ENCODE results near the gene CFAP74.

CFAP74 gene

DNA sequence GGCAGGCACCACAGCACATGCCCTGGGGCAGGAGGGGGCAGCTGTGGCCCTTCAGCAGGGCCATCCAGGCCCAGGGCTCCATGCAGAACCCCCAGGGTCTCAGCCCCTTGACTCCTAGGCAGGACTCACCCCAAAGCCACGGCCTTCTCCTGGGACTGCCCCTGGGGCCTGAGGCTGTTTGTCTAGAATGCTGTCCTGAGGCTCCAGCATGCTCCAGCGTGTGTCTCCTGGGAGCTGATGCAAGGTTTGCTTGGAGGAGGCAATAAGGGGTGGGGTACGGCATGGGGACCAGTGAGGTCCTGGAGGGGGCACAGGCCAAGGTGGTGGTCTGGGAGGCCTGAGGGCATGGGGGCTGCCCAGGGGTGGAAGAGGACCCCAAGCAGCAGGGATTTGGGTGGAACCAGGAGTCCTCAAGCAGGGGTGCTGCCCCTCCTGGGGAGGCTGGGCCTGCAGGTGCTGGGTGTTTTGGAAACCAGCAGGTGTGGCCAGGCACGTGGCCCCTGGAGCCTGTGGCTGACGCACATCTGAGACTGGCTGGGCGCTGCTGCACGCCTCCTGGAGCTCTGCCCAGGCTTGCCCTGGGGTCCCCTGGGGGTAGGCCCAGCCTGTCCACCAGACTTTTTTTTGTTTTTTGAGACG is 96.4 kb downstream of the CFAP74 start:
- Histone ChIP-seq H3K36me3 (ENCODE audit: insufficient read depth, low read depth, low read length) (no peaks in the 10 kb centered on the region), H3K9me3 (ENCODE audit: insufficient read depth, low read depth, low read length) (no peaks in the 10 kb centered on the region), H3K27me3 (ENCODE audit: insufficient read depth, low read length) (peaks cover 3% of the 10 kb centered on the region; the same call in 1 of the 2 replicates), H3K9ac (ENCODE audit: low read depth, low read length) (no peak overlapping the region), H3K4me1 (ENCODE audit: insufficient read depth, low read length) (peaks cover 3% of the 10 kb centered on the region; the same call in 1 of the 2 replicates), H3K4me3 (ENCODE audit: low read length) (no peak overlapping the region), H3K27ac (ENCODE audit: low read length) (no peak overlapping the region)

DNA sequence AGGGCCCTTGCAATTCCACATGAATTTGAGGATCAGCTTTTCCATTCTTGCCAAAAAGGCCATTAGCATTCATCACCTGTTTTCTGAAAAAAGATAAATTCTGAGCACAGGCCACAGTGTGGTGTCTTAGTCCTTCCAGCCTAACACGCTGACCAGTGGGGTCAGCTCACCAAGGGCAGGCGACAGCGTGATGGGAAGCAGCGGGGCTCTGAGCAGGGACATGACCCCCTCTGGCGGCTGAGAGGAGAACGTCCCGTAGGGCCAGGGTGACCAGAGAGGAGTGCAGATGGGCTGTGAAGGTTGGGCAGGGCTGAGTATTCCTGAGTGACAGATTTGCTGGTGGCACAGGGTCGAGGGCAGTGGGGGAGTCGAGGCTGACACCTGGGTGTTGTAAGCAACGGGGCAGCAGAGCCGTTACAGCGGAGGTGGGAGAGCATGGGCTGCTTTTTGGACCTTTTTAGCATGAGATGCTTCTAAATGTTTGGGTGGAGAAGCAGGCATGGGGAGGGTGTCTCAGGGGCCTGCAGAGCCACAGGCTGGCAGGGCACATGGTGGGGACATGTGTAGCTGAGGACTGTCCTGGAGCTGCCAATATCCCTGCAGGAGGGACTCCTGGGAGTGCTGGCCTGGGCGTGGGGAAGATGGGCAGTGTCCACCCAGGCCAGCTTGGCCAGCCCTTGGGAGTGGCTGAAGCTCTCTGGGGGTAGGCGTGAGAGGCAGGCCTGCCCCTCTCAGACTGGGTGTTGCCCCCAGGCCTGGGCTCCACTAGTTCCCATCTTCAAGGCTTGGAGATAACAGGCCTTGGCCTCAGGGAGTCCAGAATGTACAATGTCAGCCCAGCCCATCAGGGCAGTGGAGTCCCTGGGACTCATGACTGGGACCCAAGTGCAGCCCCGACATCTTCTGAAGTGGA is 97.1 kb downstream of the CFAP74 start:
- Histone ChIP-seq H3K27ac (ENCODE audit: low read length) (no peak overlapping the region), H3K27me3 (ENCODE audit: insufficient read depth, low read length) (peaks cover 3% of the 10 kb centered on the region; the same call in 1 of the 2 replicates), H3K36me3 (ENCODE audit: insufficient read depth, low read depth, low read length) (no peaks in the 10 kb centered on the region), H3K4me1 (ENCODE audit: insufficient read depth, low read length) (peaks cover 3% of the 10 kb centered on the region; the same call in 1 of the 2 replicates), H3K4me3 (ENCODE audit: low read length) (no peak overlapping the region), H3K9me3 (ENCODE audit: insufficient read depth, low read depth, low read length) (no peaks in the 10 kb centered on the region), H3K9ac (ENCODE audit: low read depth, low read length) (no peak overlapping the region)

DNA sequence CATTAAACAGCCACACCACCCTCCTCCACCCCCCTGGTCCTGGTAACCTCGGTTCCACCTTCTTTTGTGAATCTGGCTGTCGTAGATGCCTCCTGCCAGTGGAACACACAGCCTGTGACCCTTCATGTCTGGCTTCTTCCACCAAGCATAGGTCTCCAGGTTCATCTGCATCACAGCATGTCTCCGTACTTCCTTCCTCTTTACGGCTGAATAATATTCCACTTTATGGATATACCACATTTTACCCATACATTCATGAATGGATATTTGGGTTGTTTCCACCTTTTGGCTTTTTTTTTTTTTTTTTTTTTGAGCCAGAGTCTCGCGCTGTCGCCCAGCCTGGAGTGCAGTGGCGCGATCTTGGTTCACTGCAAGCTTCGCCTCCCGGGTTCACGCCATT is 100.4 kb downstream of the CFAP74 start:
- H3K9ac ChIP-seq (ENCODE audit: low read depth, low read length), result no peak overlapping the region
- H3K27ac ChIP-seq (ENCODE audit: low read length), result no peak overlapping the region
- no peaks in the 10 kb centered on the region for H3K9me3 ChIP-seq (ENCODE audit: insufficient read depth, low read depth, low read length)
- H3K36me3 ChIP-seq (ENCODE audit: insufficient read depth, low read depth, low read length), result no peaks in the 10 kb centered on the region
- no peak overlapping the region for H3K4me3 ChIP-seq (ENCODE audit: low read length)
- peaks cover 3% of the 10 kb centered on the region; the same call in 1 of the 2 replicates for H3K27me3 ChIP-seq (ENCODE audit: insufficient read depth, low read length)
- no peaks in the 10 kb centered on the region for H3K4me1 ChIP-seq (ENCODE audit: insufficient read depth, low read length)

DNA sequence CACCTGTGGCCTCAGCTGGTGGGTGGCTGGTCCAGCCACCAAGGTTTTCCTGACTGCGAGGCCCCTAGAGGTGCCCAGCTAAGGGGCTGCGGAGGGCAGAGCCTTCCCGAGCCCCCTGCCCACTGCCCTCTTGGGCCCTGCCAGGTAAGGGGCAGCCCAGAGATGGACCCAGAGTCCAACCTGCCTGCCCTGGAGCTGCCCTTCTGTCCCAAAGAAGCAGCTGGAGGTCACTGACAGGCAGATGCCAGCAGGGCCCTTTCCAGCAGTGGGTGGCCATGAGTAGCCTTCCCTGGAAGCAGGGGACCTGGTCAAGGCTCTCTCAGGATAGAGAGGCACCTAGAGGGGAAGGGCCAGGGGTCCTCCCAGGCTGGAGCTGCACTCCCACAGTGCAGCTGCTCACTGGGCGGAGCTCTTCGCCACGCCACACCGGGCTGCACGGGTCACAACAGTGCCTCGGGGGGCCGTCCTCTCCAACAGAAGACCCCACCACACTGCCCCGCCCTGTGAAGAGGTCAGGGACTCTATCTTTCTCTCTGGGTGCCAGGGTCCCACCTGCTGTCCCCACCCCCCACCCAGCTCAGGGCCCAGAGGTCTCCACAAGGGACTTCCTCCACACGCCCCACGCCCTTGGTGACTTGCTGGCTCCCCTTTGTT is 101.8 kb downstream of the CFAP74 start:
- Histone ChIP-seq H3K9me3 (ENCODE audit: insufficient read depth, low read depth, low read length) (no peaks in the 10 kb centered on the region), H3K9ac (ENCODE audit: low read depth, low read length) (no peak overlapping the region), H3K27me3 (ENCODE audit: insufficient read depth, low read length) (no peaks in the 10 kb centered on the region), H3K27ac (ENCODE audit: low read length) (no peak overlapping the region), H3K36me3 (ENCODE audit: insufficient read depth, low read depth, low read length) (no peaks in the 10 kb centered on the region), H3K4me3 (ENCODE audit: low read length) (no peak overlapping the region), H3K4me1 (ENCODE audit: insufficient read depth, low read length) (no peaks in the 10 kb centered on the region)

DNA sequence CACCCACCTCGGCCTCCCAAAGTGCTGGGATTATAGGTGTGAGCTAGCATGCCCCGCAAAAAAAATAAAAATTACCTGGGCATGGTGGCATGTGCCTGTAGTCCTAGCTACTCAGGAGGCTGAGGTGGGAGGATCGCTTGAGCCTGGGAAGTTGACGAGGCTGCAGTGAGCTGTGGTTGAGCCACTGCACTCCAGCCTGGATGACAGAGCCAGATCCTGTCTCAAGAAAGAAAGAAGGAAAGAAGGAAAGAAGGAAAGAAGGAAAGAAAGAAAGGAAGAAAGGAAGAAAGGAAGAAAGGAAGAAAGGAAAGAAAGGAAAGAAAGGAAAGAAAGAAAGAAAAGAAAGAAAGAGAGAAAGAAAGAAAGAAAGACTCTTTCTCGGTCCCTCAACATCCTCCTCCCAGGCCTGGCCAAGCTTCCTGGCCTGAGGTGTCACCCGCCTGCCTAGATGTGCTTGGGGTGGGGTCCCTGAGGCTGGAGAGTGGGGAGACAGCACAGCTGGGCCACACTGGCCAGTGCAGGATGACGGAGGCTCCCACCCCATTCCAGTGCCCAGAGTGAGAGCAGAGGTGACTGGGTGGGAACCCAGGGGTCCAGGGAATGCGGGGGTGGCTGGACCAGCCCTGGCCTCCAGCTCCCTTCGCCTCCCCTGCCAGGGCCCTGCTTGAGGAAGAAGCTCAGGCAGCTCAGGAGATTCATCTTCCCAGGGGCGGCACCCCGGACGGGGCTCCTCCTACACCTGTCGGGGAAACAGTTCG is 102.5 kb downstream of the CFAP74 start:
- no peaks in the 10 kb centered on the region for H3K36me3 ChIP-seq (ENCODE audit: insufficient read depth, low read depth, low read length)
- H3K4me1 ChIP-seq (ENCODE audit: insufficient read depth, low read length), result no peaks in the 10 kb centered on the region
- H3K9me3 ChIP-seq (ENCODE audit: insufficient read depth, low read depth, low read length), result no peaks in the 10 kb centered on the region
- H3K27ac ChIP-seq (ENCODE audit: low read length), result no peak overlapping the region
- no peak overlapping the region for H3K9ac ChIP-seq (ENCODE audit: low read depth, low read length)
- H3K4me3 ChIP-seq (ENCODE audit: low read length), result no peak overlapping the region
- H3K27me3 ChIP-seq (ENCODE audit: insufficient read depth, low read length), result no peaks in the 10 kb centered on the region

DNA sequence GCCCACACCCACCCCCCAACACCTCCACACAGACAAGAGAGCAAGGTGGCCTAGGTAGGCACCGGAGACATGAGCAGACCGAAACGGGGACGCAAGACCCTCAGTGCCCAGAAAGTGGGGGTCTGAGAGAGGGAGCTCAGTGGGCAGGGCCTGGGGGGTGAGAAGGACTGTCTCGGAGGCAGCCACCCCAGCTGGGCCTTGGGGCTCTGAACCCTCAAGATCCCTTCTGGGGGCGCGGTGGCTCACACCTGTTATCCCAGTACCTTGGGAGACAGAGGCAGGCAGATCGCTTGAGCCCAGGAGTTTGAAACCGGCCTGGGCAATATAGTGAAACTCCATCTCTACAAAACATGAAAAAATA is 103.6 kb downstream of the CFAP74 start:
- no peak overlapping the region for H3K4me3 ChIP-seq (ENCODE audit: low read length)
- no peaks in the 10 kb centered on the region for H3K36me3 ChIP-seq (ENCODE audit: insufficient read depth, low read depth, low read length)
- H3K27me3 ChIP-seq (ENCODE audit: insufficient read depth, low read length), result no peaks in the 10 kb centered on the region
- H3K9me3 ChIP-seq (ENCODE audit: insufficient read depth, low read depth, low read length), result no peaks in the 10 kb centered on the region
- H3K9ac ChIP-seq (ENCODE audit: low read depth, low read length), result no peak overlapping the region
- peaks cover 3% of the 10 kb centered on the region; the same call in 1 of the 2 replicates for H3K4me1 ChIP-seq (ENCODE audit: insufficient read depth, low read length)
- no peak overlapping the region for H3K27ac ChIP-seq (ENCODE audit: low read length)

DNA sequence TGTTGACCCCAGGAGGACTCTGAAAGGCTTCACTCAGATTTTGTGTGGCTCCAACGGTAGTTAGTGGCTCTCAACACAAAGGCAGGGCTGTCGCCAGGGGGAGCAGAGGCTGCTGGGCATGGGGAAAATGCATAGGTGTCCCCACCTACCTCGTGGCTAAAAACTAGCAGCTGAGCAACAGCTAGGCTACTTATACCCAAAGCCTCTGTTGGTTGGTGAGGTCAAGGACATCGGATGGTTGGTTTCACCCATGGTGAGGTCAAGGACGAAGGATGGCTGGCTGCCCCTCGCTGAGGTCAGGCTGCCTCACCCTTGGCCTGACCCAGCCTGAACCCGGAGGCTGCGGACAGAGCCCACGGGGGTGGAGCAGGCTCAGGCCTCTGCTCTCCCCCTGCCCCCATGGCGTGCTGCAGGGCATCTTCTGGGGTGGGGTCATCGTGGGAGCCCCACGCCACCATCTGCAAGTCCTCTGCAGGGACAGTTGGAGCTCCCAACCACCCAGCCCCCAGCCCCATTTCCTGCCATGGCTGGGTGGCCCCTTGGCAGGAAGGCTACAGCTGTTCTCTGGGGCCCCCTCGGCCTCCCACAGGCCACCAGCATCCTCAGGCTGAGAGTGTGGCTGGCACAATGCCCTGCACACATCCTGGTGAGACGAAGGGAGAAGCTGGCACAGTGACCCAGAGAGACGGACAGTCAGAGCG is 104.2 kb downstream of the CFAP74 start:
- no peak overlapping the region for H3K27ac ChIP-seq (ENCODE audit: low read length)

DNA sequence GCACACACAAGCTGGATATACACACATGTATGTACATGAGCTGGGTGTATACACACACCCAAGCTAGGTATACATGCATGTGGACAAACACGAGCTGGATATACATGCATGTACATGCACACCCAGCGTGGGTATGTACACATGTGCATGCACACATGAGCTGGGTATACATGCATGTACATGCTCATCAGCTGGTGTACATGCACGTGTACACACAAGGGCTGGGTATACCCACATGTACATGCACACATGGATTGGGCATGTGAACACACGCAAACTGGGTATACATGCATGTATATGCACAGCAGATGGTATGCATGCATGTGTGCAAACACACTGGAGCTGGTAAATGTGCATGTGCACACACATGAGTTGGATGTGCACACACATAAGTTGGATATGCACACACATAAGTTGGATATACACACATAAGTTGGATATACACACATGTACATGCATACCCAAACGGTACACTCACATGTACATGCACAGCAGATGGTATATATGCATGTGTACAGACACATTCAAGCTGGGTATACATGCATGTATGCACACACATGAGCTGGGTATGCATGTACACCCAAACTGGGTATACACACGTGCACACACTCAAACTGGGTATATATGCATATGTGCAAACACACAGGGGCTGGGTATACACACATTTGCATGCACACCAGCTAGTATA is 105.2 kb downstream of the CFAP74 start:
- H3K4me1 ChIP-seq (ENCODE audit: insufficient read depth, low read length), result peaks cover 7% of the 10 kb centered on the region; the same call in 1 of the 2 replicates
- H3K9ac ChIP-seq (ENCODE audit: low read depth, low read length), result no peak overlapping the region
- no peaks in the 10 kb centered on the region for H3K9me3 ChIP-seq (ENCODE audit: insufficient read depth, low read depth, low read length)
- H3K36me3 ChIP-seq (ENCODE audit: insufficient read depth, low read depth, low read length), result no peaks in the 10 kb centered on the region
- no peaks in the 10 kb centered on the region for H3K27me3 ChIP-seq (ENCODE audit: insufficient read depth, low read length)
- no peak overlapping the region for H3K4me3 ChIP-seq (ENCODE audit: low read length)
- no peak overlapping the region for H3K27ac ChIP-seq (ENCODE audit: low read length)

More for the DNA sequence above, 104.2 kb downstream of the CFAP74 start:
- no peak overlapping the region for H3K4me3 ChIP-seq (ENCODE audit: low read length)
- no peaks in the 10 kb centered on the region for H3K27me3 ChIP-seq (ENCODE audit: insufficient read depth, low read length)
- H3K9ac ChIP-seq (ENCODE audit: low read depth, low read length), result no peak overlapping the region
- no peaks in the 10 kb centered on the region for H3K9me3 ChIP-seq (ENCODE audit: insufficient read depth, low read depth, low read length)
- no peaks in the 10 kb centered on the region for H3K36me3 ChIP-seq (ENCODE audit: insufficient read depth, low read depth, low read length)
- H3K4me1 ChIP-seq (ENCODE audit: insufficient read depth, low read length), result peaks cover 7% of the 10 kb centered on the region; the same call in 1 of the 2 replicates

DNA sequence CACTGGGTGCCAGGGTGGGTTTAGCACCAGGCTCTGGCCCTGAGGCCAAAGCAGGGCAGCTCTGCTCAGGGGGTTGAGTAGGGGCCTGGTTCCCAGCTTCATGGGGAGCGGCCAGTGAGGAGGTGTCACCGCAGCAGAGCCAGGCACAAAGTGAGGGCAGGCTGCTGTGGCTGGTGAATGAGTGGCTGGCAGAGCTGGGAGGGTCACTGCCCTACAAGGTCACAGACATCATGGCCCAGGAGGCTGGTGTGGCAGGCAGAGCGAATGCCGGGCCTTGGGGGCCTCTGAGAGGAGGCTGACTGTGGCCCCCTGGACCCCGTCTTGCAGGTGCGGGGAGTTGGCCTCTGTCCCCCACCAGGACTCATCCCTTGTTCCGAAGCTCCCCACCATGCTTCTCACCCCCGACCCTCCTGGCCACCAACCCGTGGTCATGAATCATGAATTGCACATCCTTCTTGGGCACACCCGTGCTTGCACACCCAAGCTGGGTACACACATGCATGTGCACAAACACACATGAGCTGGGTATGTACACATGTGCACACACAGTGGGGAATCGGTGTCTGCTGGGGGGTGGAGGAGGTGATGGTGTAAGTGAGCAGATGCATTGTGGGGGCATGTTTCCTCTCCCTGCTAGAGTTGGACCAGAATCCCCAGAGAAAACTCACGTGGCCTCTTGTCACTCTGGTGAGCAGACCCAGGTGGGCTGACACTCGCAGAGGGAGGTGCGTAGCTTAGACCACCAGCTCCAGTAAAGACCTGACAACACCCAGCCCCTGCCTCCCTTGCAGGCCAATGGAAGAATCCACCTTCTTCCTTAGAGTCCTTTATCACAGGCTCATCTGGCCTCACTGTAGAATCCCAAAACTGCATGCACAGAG is 107.9 kb downstream of the CFAP74 start:
- H3K9ac ChIP-seq (ENCODE audit: low read depth, low read length), result no peak overlapping the region
- no peak overlapping the region for H3K4me3 ChIP-seq (ENCODE audit: low read length)
- H3K27me3 ChIP-seq (ENCODE audit: insufficient read depth, low read length), result peaks cover 5% of the 10 kb centered on the region; the same call in 1 of the 2 replicates
- peaks cover 12% of the 10 kb centered on the region; the same call in 1 of the 2 replicates for H3K4me1 ChIP-seq (ENCODE audit: insufficient read depth, low read length)
- no peaks in the 10 kb centered on the region for H3K9me3 ChIP-seq (ENCODE audit: insufficient read depth, low read depth, low read length)
- no peak overlapping the region for H3K27ac ChIP-seq (ENCODE audit: low read length)
- no peaks in the 10 kb centered on the region for H3K36me3 ChIP-seq (ENCODE audit: insufficient read depth, low read depth, low read length)

DNA sequence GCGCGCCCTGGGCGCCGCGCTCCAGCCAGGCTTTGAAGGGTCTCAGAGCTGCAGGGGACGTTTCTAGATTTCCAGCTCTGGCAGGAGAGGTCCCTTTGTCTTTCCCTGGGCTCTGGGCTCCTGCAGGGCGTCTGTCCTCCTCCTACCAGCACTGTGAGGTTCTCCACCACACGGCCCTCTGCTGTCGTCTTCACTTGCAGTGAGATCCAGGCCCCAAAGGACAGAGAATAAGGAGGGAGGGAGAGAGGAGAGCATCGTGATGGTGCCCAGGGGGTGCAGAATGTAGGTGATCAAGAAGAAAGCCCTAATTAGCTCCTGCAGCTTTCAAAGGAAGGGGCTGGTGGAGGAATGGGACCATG is 108.5 kb downstream of the CFAP74 start:
- H3K4me1 ChIP-seq (ENCODE audit: insufficient read depth, low read length), result peaks cover 12% of the 10 kb centered on the region; the same call in 1 of the 2 replicates
- no peaks in the 10 kb centered on the region for H3K9me3 ChIP-seq (ENCODE audit: insufficient read depth, low read depth, low read length)
- H3K36me3 ChIP-seq (ENCODE audit: insufficient read depth, low read depth, low read length), result no peaks in the 10 kb centered on the region
- no peak overlapping the region for H3K27ac ChIP-seq (ENCODE audit: low read length)
- H3K4me3 ChIP-seq (ENCODE audit: low read length), result no peak overlapping the region
- H3K27me3 ChIP-seq (ENCODE audit: insufficient read depth, low read length), result peaks cover 5% of the 10 kb centered on the region; the same call in 1 of the 2 replicates
- no peak overlapping the region for H3K9ac ChIP-seq (ENCODE audit: low read depth, low read length)
